HG03135 (cell line): ENCODE results near the gene RSF1.

Experiments
- ATAC-seq: cut with Tn5 transposase; IDR thresholded peaks from one replicate; pipeline ENCODE4 v1.9.1; 2021; ENCODE audit warnings: mild to moderate bottlenecking, moderate library complexity; ENCODE audit not compliant: unreplicated experiment

The RSF1 gene

DNA sequence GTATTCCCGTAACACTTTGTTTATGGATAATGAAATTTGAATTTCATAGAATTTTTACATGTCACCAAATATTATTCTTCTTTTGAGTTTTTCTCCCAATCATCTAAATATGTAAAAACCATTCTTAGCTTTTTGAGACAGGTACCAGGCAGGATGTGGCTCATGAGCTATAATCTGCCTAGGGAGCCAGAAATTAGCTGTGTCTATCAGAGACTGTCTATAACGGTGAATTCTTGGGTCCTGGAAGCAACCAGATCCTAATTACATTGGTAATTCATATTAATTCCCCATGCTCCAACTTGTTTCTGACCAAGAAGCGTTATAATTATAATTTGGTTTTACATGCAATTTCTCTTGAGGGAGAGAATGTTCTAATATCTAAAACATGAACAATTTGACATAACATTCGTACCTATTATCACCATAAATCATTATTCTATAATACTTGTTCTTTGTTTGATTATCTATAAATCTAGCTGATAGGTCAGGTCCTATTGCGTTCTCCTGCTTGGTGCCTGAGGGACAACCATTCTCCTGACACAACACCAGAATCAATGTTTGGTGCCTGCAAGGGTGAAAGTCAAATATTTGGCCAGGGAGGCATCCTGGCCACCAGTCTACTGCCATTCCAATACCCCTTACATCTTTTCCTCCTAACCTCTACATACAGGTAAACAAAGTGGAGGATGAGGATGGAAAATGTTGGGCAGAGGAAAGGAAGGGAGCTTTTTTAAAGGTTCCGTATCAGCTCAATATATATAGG lies 69.9 kb downstream of the RSF1 start:
- ATAC-seq = no peak

DNA sequence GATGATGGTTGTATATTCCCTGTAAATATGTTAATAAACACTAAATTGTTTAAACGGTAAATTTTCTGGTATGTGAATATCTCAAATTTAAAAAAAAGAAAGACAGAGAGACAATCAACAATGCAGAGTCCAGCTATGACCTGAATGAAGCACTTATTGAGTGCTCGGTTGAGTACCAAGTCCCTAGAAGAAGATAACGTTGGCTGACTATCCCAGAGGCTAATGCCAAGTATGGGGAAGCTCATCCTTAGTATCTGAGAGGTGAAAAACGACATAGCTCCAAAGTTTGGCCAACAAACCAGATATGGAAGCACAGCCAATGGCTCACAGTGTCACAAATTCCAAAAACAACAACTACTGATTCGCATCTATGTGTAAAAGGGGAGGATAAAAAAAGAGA lies 71.3 kb downstream of the RSF1 start:
- no peak for ATAC-seq

DNA sequence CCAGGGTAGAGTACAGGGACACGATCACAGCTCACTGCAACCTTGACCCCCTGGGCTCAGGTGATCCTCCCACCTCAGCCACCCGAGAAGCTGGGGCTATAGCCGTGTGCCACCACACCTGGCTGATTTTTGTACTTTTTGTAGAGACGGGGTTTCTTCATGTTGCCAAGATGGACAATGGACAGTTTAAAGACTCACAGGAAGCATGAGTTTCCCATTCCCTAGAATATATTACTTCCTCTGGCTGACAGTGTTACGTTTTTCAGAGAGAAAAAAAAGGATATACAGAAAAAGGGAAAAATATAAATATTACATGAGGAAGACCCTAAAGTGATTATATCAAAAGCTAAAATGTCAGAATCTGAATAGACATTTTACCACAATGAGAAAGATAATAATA lies 72.3 kb downstream of the RSF1 start:
- ATAC-seq = no peak

DNA sequence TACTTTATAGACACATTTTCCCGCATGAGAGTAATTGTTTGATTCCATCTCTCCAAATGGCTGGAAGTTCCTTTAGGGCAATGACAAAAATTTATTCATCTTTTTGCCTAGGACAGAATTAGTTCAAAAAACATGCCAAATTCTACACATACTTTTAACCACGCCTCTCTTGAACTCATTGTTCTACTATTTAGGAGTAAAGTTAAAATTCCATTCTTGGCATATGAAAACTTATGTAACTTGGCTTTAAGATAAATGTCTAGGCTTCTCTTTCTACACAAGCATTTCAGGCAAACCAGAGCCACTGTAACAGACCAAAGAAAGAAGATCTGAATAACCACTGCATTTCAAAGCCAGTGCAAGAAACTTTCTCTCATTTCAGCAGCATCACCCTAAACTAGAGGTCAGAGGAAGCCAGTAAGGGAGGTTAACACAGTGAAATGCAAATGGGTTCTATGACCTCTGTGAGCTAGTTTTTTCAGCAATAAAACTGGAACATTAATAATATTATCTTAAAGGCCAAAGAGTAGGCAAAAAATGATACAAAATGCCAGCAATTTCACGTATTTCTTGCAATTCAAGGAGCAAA lies 73.0 kb downstream of the RSF1 start:
- no peak for ATAC-seq

DNA sequence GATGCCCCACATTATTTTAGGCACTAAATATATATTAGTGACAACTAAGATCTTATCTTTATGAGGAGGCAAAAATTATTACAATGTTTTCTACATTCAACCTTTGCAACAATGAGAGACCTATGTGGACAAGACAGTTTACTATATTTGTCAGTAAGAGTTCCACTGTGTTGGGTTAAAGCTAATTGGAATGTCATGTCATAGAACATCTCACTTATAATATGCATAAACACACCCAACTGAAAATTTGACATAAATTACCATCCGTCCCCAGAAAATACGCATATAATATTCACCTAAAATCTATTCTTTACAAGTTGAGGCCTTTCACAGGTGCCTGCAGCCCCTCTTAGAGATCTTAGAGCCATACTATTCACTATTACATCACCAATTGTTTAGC lies 84.0 kb downstream of the RSF1 start:
- no peak for ATAC-seq

DNA sequence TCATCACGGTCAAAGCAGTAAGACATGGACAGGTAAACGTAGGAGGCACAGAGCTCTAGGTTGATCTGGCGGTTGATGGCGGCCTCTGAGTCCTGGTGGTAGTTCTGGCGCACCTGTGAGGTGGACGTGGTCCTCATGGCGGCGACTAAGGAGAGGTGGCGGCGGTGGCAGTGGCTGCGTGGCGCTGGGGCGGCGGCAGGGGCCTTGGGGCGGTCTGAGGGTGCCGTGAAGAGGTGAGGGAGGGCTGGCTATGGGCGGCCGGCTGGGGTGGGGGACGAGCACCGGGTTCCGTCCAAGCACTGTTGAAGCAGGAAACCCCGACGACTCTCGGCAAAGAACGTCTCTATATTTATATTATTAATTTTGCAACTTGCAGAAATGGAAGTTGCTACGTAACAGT lies 85.6 kb downstream of the RSF1 start:
- no peak for ATAC-seq

DNA sequence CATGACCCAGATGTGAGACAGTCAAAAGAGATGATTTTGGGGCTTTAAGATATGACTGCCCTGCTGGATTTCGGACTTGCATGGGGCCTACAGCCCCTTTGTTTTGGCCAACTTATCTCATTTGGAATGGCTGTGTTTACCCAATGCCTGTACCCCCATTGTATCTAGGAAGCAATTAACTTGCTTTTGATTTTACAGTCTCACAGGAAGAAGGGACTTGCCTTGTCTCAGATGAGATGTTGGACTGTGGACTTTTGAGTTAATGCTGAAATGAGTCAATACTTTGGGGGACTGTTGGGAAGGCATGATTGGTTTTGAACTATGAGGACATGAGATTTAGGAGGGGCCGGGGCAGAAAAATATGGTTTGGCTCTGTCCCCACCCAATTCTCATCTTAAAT lies 88.4 kb downstream of the RSF1 start:
- ATAC-seq = no peak

DNA sequence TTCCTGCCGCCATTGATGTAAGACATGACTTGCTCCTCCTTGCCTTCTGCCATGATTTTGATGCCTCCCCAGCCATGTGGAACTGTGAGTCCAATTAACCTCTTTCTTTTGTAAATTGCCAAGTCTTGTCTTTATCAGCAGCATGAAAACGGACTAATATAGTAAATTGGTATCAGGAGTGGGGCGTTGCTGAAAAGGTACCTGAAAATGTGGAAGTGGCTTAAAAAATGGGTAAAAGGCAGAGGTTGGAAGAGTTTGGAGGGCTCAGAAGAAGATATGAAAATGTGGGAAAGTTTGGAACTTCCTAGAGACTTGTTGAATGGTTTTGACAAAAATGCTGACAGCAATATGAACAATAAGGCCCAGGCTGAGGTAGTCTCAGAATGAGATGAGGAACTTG lies 89.7 kb downstream of the RSF1 start:
- no peak for ATAC-seq

DNA sequence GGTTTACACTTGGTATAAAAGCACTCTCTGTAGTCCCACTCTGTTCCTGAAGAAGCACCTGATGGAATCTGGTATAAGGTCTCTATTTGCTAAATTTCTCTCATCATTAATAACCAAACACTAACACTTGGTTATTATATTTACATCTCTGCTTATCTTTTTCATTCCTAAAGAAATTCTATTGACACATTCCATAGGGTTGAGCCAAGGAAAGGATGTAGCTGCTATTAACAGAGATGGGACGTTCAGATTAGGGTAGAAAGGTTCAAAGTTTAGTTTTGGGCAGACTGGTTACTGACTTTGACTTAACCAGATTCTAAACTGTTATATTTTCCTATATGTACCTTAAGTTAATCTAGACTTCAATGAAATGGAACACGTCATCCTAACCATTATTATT lies 91.5 kb downstream of the RSF1 start:
- no peak for ATAC-seq

DNA sequence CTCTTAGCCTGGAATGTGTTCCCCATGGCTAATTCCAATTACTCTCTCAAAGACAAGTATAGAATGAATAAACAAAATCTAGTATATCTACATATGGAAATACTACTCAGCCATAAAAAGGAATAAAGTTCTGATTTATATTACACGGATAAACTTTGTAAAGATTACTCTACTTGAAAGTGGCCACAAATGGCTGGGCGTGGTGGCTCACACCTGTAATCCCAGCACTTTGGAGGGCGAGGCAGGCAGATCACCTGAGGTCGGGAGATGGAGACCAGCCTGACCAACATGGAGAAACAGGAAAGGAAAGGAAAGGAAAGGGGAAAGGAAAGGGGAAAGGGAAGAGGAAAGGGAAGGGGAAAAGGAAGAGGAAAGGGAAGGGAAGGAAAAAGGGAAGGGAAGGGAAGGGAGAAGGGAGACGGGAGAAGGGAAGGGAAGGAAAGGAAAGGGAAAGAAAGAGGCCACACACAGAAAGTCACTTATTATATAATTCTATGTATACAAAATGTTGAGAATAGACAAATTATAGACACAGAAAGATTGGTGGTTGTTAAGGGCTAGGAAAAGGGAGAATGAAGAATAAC lies 92.2 kb downstream of the RSF1 start:
- no peak for ATAC-seq

DNA sequence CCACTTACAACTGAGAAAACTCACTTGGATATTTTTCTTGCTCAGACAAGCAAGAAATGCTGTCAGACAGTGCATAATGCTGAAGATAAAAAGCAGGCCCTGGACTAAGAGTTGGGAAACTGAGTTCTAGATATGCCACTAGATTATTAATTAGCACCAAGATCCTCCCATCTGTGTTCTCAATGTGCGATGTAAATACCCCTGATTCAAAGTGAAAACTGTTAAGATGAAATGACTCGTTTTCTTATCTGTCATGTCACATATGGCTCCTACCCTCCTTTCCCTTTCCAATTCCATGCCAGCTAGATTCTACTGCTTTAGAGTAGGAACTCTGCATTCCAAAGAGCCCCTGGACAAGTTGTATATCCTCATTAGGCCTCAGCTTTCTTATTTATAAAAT lies 94.0 kb downstream of the RSF1 start:
- no peak for ATAC-seq

DNA sequence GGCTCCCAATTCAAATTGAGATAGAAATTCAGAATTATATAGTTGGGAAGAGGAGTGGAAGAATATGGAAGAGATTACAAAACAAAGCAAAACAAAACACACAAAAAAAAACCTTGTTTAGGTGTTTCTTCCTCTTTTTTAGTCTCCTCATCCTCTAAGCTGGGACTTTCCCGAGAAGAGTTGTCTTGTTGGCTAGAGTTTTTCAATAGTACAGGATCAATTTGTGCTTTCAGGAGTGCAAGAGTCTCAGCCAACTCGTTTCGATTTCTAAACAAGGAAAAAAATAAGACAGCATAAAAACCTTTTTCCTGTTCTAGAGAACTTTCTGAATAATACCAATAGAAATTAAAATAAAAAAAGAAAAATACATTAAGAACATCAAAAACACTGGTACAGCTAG lies 95.1 kb downstream of the RSF1 start:
- no peak for ATAC-seq

DNA sequence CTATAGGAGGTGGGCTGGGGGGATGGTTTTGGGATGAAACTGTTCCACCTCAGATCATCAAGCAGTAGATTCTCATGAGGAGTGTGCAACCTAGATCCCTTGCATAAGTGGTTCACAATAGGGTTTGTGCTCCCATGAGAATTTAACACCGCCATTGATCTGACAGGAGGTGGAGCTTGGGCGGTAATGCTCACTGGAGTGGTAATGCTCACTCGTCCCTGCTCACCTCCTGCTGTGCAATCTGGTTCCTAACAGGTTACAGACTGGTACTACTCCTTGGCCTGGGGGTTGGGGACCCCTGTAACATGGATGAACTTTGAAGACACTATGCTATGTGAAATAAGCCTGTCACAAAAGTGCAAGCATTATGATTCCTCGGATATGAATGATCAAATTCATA lies 95.9 kb downstream of the RSF1 start:
- no peak for ATAC-seq

DNA sequence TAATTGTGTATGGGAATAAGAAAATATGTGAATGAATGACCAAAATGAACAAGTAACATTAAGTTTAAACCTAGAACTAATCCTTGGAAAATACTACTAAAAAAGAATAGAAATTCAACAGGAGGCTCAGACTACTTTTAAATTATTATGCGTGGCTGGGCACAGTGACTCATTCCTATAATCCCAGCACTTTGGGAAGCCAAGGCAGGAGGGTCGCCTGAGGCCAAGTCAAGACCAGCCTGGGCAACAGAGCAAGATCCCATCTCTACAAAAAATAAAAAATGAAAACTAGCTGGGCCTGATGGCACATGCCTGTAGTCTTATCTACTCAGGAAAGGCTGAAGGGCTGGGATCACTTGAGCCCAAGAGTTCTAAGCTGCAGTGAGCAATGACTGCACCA lies 97.5 kb downstream of the RSF1 start:
- no peak for ATAC-seq

DNA sequence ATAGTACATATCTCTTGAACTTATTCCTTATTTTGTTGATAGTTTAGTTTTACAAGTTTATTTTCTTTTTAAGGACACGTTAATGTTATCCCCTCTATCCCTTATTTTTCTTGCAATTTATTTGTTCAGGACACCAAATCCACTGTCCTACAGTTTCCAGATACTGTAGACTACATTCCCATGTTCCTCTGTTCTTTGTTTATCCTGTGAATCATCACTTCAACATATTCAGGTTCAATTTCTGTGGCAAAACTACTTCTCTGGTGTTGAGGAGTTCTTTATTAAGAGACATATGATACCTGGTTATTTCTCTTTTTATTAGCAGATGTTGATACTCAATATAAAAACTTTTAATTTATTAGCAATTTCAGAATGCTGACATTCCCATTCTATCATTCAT lies 110.2 kb downstream of the RSF1 start:
- ATAC-seq = no peak

DNA sequence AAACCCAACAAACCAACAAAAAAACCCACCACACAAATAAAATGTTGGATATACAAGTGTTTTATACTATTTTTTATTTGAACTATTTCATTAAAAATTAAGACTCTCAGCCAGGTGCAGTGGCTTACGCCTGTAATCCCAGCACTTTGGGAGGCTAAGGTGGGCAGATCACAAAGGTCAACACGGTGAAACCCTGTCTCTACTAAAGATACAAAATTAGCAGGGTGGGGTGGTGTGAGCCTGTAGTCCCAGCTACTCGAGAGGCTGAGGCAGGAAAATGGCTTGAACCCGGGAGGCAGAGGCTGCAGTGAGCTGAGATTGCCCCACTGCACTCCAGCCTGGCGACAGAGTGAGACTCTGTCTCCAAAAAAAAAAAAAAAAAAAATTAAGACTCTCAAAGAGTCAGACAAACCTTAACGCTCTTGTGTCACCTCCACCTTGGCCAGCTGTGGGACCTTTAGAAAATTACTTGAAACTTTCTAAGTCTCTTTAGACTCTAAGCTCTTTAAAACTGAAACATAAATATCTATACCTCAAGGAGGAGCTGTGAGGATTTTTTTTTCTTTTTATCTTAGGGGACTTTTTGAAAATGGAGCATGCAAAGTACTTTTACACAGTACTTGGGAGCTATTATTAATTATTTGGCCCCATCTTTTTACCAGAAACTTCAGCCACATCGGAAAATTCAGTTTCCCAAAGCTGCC lies 114.5 kb downstream of the RSF1 start:
- no peak for ATAC-seq

DNA sequence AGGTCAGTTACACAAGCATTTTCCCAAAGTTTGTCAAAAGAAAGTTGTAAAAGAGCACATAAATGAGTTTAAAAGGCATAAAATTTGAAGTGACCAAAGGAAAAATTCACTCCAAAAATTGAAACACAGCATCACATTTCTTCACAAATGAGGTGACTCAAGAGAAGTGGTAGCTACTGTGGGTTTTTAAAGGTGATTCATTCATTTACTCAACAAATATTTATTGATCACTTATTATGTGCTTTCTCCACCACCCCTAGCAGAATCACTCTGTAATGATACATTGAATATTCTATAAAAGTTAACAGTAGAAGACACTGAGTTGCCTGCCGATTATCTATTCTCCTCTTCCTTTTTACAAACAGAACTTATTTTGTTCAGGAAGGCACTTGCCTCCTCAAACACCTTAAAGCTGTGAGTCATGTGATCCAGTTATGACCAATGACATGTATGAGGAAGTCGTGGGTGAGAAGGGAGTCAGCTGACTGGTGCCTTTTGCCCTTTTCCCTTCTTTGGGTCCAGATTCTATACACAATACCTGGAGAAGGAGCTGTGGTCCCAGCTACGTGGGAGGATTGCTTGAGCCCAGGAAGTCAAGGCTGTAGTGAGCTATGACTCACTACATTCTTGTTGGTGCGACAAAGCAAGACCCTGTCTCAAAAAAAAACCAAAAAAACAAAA lies 115.2 kb downstream of the RSF1 start:
- no peak for ATAC-seq

DNA sequence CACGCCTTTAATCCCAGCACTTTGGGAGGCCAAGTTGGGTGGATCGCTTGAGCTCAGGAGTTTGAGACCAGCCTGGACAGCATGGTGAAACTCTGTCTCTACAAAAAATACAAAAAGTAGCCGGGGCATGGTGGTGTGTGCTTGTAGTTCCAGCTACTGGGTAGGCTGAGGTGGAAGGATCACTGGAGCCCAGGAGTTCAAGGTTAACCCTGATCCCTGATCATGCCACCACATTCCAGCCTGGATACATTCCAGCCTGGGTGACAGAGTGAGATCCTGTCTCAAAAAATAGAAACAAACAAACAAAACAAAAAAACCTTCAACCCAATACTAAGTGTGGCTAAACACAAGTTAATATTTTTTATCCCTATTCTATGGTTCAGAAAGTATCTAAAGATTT lies 116.5 kb downstream of the RSF1 start:
- ATAC-seq = no peak

DNA sequence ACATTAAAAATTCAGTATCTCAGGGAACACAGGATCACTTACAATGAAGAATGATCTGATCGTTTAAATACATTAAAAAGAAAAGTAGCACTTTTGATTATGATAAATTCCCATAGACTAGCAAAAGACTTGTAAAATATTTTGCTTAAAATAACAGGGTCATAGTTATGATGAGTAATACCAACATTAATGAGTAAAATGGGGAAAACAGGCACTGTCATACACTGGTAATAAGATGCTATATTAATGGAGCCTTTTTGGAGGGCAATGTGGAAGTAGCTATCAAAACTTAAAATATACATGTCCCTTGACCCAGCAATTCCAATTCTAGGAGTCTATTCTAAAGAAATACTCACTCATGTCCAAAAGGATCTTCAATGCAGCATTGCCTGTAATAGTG lies 121.1 kb downstream of the RSF1 start:
- ATAC-seq = no peak

DNA sequence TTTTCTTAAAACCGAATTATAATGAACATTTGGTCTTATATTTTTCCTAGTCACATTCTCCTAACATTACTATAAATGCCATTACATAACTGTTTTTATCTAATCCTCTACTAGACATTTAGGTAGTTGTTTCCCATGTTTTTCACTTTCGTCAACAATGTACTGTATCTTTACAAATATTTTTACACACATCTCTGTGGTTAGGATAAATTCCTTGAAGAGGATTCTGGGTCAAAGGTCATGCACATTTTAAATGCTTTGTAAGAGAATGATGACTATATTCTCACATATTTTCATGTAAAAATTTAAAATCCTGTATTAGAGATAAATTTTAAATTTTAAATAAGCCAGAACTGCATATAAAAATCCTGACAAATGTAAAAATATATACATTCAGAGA lies 121.6 kb downstream of the RSF1 start:
- no peak for ATAC-seq

DNA sequence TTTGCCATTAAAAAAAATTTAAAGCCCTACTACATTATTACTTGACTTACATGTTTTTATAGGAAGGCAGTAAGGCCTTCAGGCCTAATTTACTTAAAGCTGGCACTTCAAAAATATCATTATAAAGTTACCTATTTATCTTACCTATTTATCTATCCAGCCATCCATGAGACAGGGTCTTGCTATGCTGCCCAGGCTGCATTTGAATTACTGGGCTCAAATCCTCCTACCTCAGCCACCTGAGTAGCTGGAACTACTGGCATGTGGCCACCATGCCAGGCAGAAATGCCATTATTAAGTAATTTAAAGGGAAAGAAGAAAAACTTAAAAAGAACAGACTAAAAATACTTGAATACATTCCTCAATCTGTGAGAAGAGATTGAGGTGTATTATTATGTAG lies 122.7 kb downstream of the RSF1 start:
- no peak for ATAC-seq
